GM12878 (cell line): Measurements from ENCODE around the gene HADH. TPM values are rescaled to one million over a fixed set of nuclear protein-coding genes. Genes with fewer than 3 reads are reported as not detected.

Source experiments
- ATAC-seq: fragments of 200-7000 bp; cut with Tn5 transposase; 3 replicates; pipeline ENCODE4 v1.9.1; 2020; ENCODE audit warnings: mild to moderate bottlenecking, moderate library complexity
- BruUV-seq: library from RNA; stranded (reverse); fragments of 400-500 nt; replicated peaks from 2 replicates; lab custom pipeline; 2021; lab: Mats Ljungman, UMichigan
- CTCF ChIA-PET: fragments of 300-600 bp; sonication (Branson Sonifier 250); formaldehyde crosslinking; extraction: SDS; loops from one replicate; lab custom pipeline; 2021; ENCODE audit warnings: inconsistent platforms; lab: Yijun Ruan, JAX
- POLR2A ChIA-PET: fragments of 350-600 bp; formaldehyde crosslinking; extraction: SDS; loops from one replicate; lab custom pipeline; 2021; ENCODE audit warnings: inconsistent platforms; lab: Charles Lee
- RAD21 ChIA-PET: fragments of 300-600 bp; sonication (Branson Sonifier 250); formaldehyde crosslinking; loops from one replicate; lab custom pipeline; 2023; ENCODE audit warnings: antibody characterized with exemption; ENCODE audit not compliant: unreplicated experiment; lab: Charles Lee
- SMC1A ChIA-PET: fragments of 300-600 bp; sonication (Branson Sonifier 250); formaldehyde crosslinking; loops from one replicate; lab custom pipeline; 2023; ENCODE audit not compliant: unreplicated experiment, uncharacterized antibody; lab: Charles Lee
- DNase-seq: peaks from one replicate; pipeline ENCODE4 v3.0.0-alpha.2; 2011; ENCODE audit warnings: low read depth, low spot score
- FAIRE-seq: peaks from 3 replicates; lab custom pipeline; 2011; peaks lifted over from hg19 to GRCh38; lab: Jason Lieb, UNC
- H2AFZ ChIP-seq: 2 replicates; pipeline ENCODE4 v1.6.0; 2011; ENCODE audit warnings: low read depth, low read length, control low read depth; ENCODE audit not compliant: control insufficient read depth
- H3K27ac ChIP-seq: 2 replicates; pipeline ENCODE4 v1.5.1; 2011; ENCODE audit warnings: control low read depth; ENCODE audit not compliant: control insufficient read depth, insufficient read depth
- H3K27me3 ChIP-seq, 2 experiments: replicated peaks in 1 of 2; 2 replicates each; pipeline versions ENCODE4 v1.6.0 to v1.6.1; 2011; ENCODE audit warnings: low read length in 1 of 2; ENCODE audit not compliant: control insufficient read depth in 2 of 2, insufficient read depth in 2 of 2
- H3K36me3 ChIP-seq, 2 experiments: 2 replicates each; pipeline ENCODE4 v1.5.1; 2011; ENCODE audit warnings: low read length in 1 of 2; ENCODE audit not compliant: control insufficient read depth in 2 of 2, insufficient read depth in 2 of 2
- H3K4me1 ChIP-seq: 2 replicates; pipeline ENCODE4 v1.6.1; 2011; ENCODE audit warnings: mild to moderate bottlenecking, low read length, moderate library complexity, mixed read lengths; ENCODE audit not compliant: control insufficient read depth, insufficient read depth
- H3K4me2 ChIP-seq: 2 replicates; pipeline ENCODE4 v1.6.0; 2011; ENCODE audit warnings: control low read depth; ENCODE audit not compliant: control insufficient read depth, insufficient read depth
- H3K4me3 ChIP-seq: fragments of 200-600 bp; sonication (generic); 2 replicates; pipeline ENCODE4 v1.5.1; 2016
- H3K79me2 ChIP-seq: 2 replicates; pipeline ENCODE4 v1.6.0; 2011; ENCODE audit warnings: low read length; ENCODE audit not compliant: control insufficient read depth, insufficient read depth
- H3K9ac ChIP-seq: 2 replicates; pipeline ENCODE4 v1.8.0; 2011; ENCODE audit warnings: low read length, control low read depth, mixed read lengths; ENCODE audit not compliant: control insufficient read depth, insufficient read depth
- H3K9me3 ChIP-seq: replicated peaks from 3 replicates; pipeline ENCODE4 v1.5.1; 2011; ENCODE audit warnings: mild to moderate bottlenecking, low read length; ENCODE audit not compliant: control insufficient read depth, insufficient read depth
- H4K20me1 ChIP-seq: 2 replicates; pipeline ENCODE4 v1.6.0; 2011; ENCODE audit not compliant: control insufficient read depth, insufficient read depth
- BCL3 ChIP-seq: IDR thresholded peaks from 2 replicates; pipeline ENCODE4 v1.6.1; 2011; ENCODE audit warnings: borderline replicate concordance, low read depth, mild to moderate bottlenecking, moderate library complexity, low read length; ENCODE audit not compliant: insufficient read depth, poor library complexity, severe bottlenecking
- HSF1 ChIP-seq: fragments of 150-350 bp; IDR thresholded peaks from 2 replicates; pipeline ENCODE4 v1.6.1; 2014; ENCODE audit warnings: mild to moderate bottlenecking, low read depth, low read length
- RB1 ChIP-seq: fragments of 450-650 bp; formaldehyde crosslinking; IDR thresholded peaks from 2 replicates; pipeline ENCODE4 v1.6.1; 2017; ENCODE audit warnings: mild to moderate bottlenecking, borderline replicate concordance
- RFX5 ChIP-seq: IDR thresholded peaks from 2 replicates; pipeline ENCODE4 v1.6.1; 2011; ENCODE audit warnings: low read depth, low read length, improper control_type of control experiment
- SREBF1 ChIP-seq: IDR thresholded peaks from 2 replicates; pipeline ENCODE4 v1.6.1; 2012; ENCODE audit warnings: mild to moderate bottlenecking, low read length
- ZBTB33 ChIP-seq: fragments of 450-650 bp; IDR thresholded peaks from 2 replicates; pipeline ENCODE4 v1.6.1; 2017; ENCODE audit warnings: mild to moderate bottlenecking
- in situ Hi-C: fragments of 300-500 bp; cut with MboI; formaldehyde crosslinking; loops from 9 replicates; pipeline ENCODE4 v1.14.3; 2018; ENCODE audit warnings: mixed read lengths
- intact Hi-C: fragments of 100-400 bp; cut with micrococcal nuclease; formaldehyde crosslinking; loops from one replicate; pipeline ENCODE4 v1.14.2; 2022; ENCODE audit not compliant: unreplicated experiment
- polyA plus RNA-seq, 11 experiments: library from polyadenylated mRNA; depleted of rRNA in 4 of 11; unstranded in 6 of 11; stranded (reverse) in 5 of 11; fragments of >200 nt; fragmentation: Nextera tagmentation in 4 of 11; fragmentation: Illumina TruSeq in 1 of 11; extraction: Ambion mirVana in 4 of 11; extraction: Trizol in 1 of 11; gene quantifications; 1 replicate in 1 of 11; 2 replicates in 10 of 11; pipeline versions ENCODE4 v1.2.1 to v1.2.3, GENCODE V29; 2011 to 2016; ENCODE audit warnings: inconsistent platforms in 2 of 11, missing spikeins in 2 of 11, low read depth in 1 of 11
- total RNA-seq, 4 experiments: library from RNA; depleted of rRNA in 3 of 4; stranded (reverse); fragments of >200 nt in 3 of 4; fragmentation: Illumina TruSeq in 1 of 4; extraction: Trizol in 1 of 4; gene quantifications; 2 replicates each; pipeline versions ENCODE4 v1.2.1 to v1.2.3, GENCODE V29; 2013 to 2021

Gene HADH
- total and polyA plus RNA-seq, 10 of the 15 experiments (the other 5 are each of a cell fraction or from before 2014, with no cell fraction given), result 20.3 to 97.9 (median 76.6) TPM

DNA sequence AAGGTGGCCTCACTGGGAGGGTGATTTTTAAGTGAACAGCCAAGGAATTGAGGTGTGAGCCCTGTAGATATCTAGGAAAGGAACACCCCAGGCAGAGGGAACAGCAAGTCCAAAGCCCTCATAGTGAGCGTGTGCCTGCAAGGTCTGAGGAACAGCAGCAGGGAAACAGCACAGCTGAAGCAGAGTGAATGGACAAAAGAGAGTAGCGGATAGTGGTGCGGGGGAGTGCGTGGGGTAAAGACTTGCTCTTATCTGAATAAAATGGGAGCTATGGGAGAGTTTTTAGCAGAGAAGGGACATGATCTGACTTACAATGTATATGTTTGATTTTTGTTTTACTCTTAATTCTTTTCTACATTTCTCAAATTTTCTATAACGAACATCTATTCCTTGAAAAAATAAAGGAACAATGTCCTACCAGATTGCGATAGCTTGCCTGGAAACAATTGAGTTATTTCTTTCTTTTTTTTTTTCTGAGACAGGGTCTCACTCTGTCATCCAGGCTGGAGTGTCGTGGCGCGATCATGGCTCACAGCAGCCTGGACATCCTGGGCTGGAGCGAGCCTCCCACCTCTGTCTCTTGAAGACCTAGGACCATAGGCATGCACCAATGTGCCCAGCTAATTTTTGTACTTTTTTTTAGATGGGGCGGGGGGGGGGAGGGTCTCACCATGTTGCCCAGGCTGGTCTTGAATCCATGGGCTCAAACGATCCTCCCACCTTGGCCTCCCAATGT is 19.5 kb upstream of the HADH start (continued):
- no peak for TF ChIP-seq ZBTB33

DNA sequence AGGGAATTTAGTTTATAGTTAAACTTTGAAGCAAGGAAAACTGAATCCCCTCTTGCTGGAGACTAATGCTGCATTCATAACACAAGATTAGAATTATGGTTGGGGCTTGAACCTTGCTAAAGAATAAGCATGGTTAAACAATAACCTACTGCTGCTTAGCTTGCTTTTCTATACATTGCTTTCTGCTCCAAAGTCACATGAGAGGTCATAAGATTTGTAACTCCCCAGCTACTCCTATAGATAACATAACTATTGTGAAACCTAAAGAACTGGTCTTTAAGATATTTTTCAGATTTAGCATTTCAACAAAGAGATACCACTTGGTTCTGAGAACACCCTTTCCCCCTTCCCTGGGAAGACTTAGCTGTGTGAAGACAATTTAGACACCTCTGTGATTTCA is 17.1 kb upstream of the HADH start:
- intact Hi-C loops (no loop called here), in situ Hi-C loops (no loop called here)
- TF ChIP-seq RFX5 (no peak), SREBF1 (no peak), BCL3 (no peak), HSF1 (no peak), RB1 (no peak)
- DNase-seq, result no peak
- Histone ChIP-seq H3K9ac (no peak overlapping the region), H3K27ac (no peak overlapping the region), H3K4me2 (no peak overlapping the region), H3K4me3 (no peak overlapping the region), H3K79me2 (no peaks in the 10 kb centered on the region), H2AFZ (no peak overlapping the region), H3K9me3 (no peaks in the 10 kb centered on the region; the same call in 2 of the 3 replicates), H3K27me3 (no peaks in the 10 kb centered on the region), H4K20me1 (no peaks in the 10 kb centered on the region), H3K4me1 (no peaks in the 10 kb centered on the region), H3K36me3 (no peaks in the 10 kb centered on the region)
- ChIA-PET RAD21 (no interaction called here), SMC1A (interaction anchor here (0.7 kb wide), 1 partner anchor 240 kb away, joined by 3 read pairs; no protein-coding TSS in a partner anchor), CTCF (interaction anchor here (1.2 kb wide), 1 partner anchor 46 kb away, joined by 3 read pairs; no protein-coding TSS in a partner anchor), POLR2A (no interaction called here)
- BruUV-seq, result no TSS peak
- ATAC-seq, result no peak
- no peak for FAIRE-seq
